ENCODE results near the gene SMG1.

SMG1 gene

DNA sequence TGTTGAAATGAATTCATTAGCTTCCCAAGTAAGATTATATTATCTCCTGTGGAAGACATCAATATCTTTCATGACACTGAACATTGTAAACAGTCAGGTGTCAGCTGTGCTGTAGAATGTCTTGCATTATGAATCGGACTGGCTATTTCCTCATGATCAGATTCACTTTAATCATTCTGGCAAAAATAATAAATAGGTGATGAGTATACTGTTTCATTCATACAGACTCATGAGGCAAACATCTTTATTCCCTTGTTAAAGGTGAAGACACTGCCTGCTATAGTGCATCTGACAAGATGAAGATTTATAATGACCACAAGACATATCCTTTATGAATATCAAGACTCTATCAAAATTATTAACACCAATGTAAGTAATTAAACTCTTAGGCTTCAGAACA, 73.6 kb downstream of the SMG1 start:
- DNase-seq (ENCODE audit: low spot score), result no peak

DNA sequence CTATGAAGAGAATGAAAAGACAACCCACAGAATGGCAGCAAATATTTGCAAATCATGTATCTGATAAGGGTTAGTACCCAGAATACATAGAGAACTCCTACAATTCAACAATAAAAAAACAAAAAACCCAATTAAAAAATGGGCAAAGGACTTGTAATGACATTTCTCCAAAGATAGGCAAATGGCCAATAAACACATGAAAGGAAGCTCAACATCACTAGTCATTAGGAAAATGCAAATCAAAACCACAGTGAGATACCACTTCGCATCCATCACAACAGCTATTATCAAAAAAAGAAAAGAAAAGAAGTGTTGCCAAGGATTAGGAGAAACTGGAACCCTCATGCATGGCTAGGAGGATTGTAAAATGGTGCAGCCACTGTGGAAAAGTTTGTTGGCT, 79.8 kb downstream of the SMG1 start:
- DNase-seq (ENCODE audit: low spot score), result no peak

DNA sequence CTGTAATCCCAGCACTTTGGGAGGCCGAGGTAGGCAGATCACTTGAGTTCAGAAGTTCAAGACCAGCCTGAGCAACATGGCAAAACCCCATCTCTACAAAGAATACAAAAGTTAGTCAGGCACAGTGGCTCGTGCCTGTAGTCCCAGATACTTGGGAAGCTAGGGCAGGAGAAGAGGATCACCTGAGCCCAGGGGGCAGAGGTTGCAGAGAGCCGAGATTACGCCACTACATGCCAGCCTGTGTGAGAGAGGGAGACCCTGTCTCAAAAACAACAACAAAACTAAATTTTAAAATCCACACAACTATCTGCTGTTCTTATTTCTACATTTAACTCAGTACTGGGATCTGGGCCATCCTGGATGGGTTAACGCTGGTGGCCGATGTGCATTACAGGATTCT, 83.6 kb downstream of the SMG1 start:
- DNase-seq (ENCODE audit: low spot score), result no peak

GRCh38 chr16:18841833-18842525, 84.2 kb downstream of the SMG1 start:
- no peak for DNase-seq (ENCODE audit: low spot score)

GRCh38 chr16:18839555-18839954, 86.7 kb downstream of the SMG1 start:
- no peak for DNase-seq (ENCODE audit: low spot score)

- DNase-seq (ENCODE audit: low spot score), result no peak
Observed at GRCh38 chr16:18836702-18837101, 89.5 kb downstream of the SMG1 start.

- no peak for DNase-seq (ENCODE audit: low spot score)
Observed at GRCh38 chr16:18834864-18835263, 91.3 kb downstream of the SMG1 start.

DNA sequence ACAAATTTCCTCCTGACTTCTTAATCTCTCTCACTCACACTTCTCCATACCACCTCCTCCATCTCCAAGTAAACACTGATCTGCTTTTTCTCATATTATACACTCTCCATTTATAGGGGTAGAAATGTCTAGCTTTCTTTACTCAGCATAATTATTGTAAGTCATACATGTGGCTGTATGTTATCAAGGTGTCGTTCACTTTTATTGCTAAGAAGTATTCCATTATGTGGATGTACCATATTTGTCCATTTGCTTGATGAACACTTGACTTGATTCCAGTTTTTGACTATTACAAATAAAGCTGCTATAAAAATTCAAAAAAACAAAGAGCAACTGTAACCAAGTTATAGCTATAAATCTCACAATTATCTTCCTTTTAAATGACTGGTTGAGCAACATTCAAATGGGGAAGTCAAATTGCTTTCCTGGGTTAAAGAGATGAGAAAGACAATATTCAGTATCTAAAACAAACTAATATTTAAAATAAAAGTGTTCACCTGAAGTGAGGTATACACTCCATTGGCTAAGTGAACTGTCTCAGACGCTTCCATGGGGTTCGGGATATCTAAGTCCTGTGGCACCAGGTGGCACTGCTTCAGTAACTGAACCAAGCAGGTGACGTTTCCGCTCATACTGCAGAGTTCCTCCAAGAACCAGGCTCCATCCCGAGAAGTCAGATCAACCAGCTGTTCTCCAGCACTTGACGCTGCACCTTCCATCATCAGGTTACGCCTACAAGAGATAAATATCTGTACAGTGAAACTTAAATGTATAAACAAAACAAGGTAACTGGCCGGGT, 92.3 kb downstream of the SMG1 start:
- DNase-seq (ENCODE audit: low spot score), result no peak

DNA sequence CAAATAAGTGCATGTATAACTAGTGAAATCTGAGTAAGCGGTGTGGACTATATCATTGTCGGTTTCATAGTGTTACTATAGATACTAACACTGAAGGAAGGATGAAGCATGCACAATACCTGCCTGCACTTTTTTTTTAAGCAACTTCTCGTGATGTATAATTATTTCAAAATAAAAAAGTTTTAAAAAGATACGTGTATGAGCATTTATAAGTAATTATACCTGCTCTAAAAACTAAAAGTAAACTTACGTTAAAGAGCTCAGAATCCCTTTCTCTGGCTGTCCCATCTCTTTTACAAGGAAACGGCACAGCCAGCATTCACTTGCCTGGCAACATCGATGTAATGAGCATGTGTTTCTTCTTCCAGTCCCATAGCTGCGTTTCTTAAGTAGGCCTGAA, 93.6 kb downstream of the SMG1 start:
- no peak for DNase-seq (ENCODE audit: low spot score)

DNA sequence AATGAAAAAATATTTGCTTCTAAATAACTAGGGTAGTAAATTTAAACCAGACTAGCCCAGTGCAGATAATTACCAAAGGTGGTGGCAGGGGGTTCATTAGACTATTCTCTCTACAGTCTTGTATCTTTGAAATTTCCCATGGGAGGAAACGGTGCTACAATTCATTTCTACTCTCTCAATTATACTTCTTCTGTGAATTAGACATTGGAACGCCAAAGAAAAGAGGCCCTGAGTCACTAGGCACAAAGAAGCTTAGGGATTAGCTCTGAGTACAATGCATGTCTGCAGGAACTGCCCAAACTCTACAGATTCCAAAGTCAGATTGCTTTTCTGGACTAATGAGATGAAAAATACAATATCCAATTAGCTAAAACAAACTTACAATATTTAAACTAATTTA, 94.2 kb downstream of the SMG1 start:
- no peak for DNase-seq (ENCODE audit: low spot score)

DNA sequence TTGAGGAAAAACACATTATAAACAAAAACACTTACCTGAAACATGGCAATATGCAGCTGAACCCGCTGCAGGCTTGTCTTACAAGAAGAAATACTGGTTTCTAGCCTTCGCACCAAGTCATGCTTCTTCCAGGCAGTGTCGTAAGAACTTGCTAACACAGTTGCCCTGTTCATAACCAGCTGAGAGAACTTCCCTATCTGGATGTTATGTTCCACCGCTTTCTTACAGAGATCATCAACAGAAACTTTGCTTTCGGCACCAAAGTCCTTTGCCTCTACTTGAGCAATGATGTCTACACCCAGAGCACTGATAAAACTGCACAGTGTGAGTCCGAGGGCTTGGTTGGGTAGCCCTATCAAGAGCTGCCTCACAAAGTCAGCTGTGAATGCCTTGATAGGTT, 97.0 kb downstream of the SMG1 start:
- DNase-seq (ENCODE audit: low spot score), result no peak

GRCh38 chr16:18827890-18828289, 98.3 kb downstream of the SMG1 start:
- no peak for DNase-seq (ENCODE audit: low spot score)

DNA sequence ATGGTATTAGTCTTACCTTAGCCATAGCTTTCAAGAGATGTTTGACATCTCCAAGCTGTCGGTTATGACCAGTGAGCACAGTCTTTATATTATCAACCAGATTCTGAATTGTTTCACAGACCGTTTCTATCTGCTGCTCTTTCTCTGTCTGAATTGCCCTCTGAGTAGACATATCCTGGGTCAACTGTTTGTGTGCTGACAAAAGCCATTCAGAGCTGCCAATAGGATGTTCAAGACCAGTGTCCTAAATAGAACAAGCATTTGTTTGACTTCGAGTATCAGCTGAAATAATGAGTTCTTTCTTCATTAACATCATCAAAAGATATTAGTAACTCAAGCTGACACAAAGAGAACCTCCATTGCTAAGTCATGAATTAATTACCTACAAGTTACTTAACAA, 109.9 kb downstream of the SMG1 start:
- DNase-seq (ENCODE audit: low spot score), result no peak

- DNase-seq (ENCODE audit: low spot score), result no peak
Observed at GRCh38 chr16:18811925-18812324, 114.3 kb downstream of the SMG1 start.

- DNase-seq (ENCODE audit: low spot score), result no peak
Observed at GRCh38 chr16:18809165-18809564, 117.0 kb downstream of the SMG1 start.

DNA sequence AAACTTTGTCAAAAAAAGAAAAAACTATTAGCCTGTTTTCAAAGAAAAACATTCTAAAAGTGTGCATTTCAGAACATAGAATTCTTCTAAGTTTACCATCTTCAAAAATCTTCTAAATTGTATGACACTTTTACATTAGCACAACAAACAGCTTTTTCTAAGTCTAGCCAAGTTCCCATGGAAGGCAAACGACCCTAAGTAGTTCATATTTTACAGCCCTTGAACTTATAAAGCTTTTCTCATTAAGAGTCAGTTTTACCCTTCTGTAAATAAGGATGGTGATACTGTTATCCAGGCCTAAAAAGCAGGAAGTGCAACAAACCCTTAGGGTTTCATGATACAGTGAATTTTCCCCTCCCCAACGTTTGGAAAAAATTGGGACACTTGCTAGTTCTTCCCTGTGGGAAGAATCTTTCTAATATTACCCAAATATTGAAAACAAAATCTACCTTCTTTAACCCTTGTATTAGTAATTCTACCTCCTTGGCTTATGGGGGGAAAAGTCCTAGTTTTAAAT, 120.9 kb downstream of the SMG1 start:
- DNase-seq (ENCODE audit: low spot score), result no peak

DNA sequence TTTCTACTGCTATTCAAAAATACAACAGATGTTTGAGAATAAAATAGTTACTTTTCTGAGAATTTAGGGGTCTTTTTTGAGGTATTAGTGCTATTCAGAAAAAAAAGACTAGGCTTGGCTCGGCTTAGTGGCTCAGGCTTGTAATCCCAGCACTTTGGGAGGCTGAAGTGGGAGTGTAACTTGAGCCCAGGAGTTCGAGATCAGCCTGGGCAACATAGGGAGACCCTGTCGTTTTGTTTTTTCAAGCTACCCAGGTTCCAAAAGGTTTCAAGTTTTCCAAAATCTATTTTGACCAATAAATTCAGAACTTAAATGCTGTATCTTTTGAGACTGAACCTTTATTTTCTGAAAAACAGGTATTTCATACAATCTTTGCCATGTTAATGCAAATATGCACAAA, 121.7 kb downstream of the SMG1 start:
- no peak for DNase-seq (ENCODE audit: low spot score)

- no peak for DNase-seq (ENCODE audit: low spot score)
Observed at GRCh38 chr16:18803569-18804462, 122.4 kb downstream of the SMG1 start.

DNA sequence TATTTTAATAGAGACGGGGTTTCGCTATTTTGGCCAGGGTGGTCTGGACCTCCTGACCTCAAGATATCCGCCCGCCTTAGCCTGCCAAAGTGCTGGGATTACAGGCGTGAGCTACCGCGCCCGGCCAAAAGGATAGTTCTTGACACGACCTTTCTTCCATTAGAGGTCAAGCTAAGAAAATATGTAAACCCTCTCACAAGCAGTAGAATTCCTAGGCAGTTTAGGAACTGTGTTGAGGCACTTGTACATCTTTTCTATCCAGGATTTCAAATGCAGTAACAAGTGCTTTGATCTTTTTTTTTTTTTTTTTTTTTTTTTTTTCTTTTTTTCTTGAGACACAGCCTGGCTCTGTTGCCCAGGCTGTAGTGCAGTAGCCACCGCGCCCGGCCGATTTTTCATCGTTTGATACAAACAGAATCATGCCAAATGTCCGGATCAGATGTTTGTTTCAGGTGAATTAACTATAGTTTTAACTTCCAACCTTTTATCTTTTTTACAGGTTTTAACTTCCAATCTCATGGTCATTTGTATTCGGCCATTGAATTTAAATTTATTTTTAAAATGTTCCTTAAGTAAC, 123.4 kb downstream of the SMG1 start:
- no peak for DNase-seq (ENCODE audit: low spot score)

DNA sequence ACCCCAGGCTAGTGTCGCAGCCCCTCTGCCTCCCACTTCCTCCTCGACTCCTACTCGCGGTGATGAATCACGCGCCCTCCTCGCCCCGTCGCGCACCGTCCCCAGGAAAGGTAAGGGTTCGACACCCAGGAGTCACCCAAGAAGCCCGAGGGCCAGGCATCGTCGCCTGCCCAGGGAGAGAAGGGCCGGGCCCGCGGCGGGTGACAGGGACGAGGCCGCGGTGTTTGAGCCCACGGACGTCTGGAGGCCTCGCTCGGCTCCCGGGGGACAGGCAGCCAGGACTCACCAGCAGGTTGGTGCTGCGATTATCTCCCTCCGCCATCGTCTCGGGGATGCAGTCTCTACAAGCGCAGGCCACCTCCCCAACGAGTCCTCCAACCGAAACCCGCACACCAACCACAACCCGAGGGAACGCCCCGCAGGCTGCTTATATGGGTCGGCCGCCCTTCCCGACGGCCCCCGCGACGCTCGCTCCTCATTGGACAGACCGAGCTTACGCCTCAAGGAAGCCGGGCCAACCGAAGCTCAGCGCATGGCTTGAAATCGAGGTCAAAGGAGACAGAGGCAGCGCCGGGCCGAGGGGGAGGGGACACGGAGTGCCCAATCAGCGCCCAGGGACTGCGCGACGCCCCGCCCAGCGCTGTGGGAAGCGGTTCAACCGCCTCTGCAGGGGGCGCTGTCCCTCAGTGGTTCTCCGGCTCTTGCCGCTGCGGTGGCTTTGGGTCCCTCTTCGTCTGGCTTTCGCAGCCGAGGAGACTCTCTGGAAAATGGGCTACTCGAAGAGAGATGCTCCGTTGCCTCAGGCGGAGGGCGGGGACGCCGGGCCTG, 124.8 kb downstream of the SMG1 start, which contains the start of gene ARL6IP1:
Gene ARL6IP1 (minus strand): TSS at position 405 of the 828 bp plus-strand sequence. CDS start 83 bp downstream, at position 322.
- peak; percentile 100 for DNase-seq (ENCODE audit: low spot score)

GRCh38 chr16:18800775-18801144, 125.4 kb downstream of the SMG1 start:
- DNase-seq (ENCODE audit: low spot score), result no peak

Measured in hematopoietic multipotent progenitor cell treated with erythropoietin and hydrocortisone succinate and interleukin-3 and kit ligand, for 17 days (in vitro differentiated cells).